NOMO-1 treated with dmso at 0.1 percent for 144 hours (cell line): ENCODE measurements around the gene SETD1B.
"Not testable (repeated sequence)": the region's sequence is repeated elsewhere in the genome, so short reads cannot be mapped to it uniquely, and the experiment has no call there.

Experiments
- DNase-seq: peaks from one replicate; lab custom pipeline; 2025; ENCODE audit not compliant: unreplicated experiment; lab: John Stamatoyannopoulos, UW

SETD1B gene

GRCh38 chr12:121779422-121779895 lies 24.4 kb upstream of the SETD1B start:
- DNase-seq: no peak

DNA sequence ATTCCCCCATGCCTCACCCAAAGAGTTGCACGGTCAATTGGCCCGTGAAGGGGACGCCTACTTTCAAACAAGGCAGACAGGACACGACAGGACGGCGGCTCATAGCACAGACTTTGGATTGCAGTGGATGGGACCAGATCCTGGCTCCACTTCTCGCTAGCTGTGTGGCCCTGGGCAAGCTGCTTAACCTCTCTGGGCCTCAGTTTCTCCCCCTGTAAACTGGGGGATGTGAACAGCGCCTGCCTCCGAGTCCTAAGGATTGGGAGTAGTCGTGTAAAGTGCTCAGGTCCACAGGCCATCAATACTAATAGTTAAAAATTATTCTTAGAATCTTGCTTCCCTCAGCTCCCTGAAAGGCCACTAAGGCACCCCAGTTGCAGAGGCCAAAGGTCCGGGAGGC lies 23.4 kb upstream of the SETD1B start:
- no peak for DNase-seq

DNA sequence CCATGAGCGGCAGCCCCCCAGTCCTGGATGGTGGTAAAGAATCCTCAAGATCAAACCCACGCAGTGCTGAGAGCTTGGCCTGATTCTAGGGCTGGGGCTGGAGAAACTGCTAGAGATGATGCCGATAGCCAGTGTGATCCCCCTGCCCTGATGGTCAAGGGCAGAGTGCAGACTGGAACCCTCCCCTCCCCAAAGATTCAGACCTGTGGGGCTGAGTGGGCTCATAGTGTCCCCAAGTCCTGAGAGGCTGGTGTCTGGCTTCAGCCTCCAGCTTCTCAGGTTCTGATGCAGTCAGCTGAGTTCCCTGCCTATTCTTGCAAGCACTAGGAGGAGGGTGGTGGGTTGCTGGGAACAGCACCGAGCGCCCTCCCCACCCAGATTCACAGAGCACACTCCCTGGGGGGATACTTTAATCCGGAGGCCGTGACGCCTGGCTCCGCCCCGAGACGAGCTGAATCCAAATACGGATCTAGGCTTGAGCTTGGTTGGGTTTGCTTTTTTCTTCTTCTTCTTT lies 22.3 kb upstream of the SETD1B start:
- DNase-seq: no peak

GRCh38 chr12:121781998-121782979 lies 21.5 kb upstream of the SETD1B start:
- no peak for DNase-seq

DNA sequence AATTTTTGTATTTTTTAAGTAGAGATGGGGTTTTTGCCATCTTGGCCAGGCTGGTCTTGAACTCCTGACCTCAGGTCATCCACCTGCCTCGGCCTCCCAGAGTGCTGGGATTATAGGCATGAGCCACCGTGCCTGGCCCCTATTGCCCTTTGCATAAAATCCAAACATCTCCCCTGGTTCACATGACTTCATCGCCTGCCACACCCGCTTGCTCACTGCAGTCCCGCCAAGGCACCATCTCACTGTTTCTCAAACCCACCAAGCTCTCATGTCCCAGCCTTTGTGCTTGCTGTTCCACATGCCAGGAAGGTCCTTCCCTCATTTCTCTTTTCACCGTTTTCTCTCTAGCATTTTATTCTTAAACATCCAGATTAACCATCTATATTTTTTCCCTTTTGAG lies 20.0 kb upstream of the SETD1B start:
- DNase-seq: no peak

- no peak for DNase-seq
Measured at GRCh38 chr12:121784460-121784859, 19.3 kb upstream of the SETD1B start.

DNA sequence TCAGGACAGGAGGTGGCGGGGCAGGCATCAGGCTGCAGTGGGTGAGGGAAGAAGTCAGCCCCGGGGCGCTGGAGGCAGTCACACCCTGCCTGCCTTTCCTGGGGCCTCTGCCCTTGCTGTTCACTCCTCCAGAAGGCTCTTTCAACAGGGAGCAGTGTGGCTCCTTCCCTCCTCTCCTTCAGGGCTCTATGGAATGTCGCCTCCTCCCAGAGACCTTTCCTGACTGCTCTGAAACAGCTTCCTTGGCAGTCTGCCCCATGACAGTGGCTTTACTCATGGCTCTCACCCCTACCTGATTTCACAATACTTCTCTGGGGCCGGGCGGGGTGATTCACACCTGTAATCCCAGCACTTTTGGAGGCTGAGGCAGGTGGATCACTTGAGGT lies 17.4 kb upstream of the SETD1B start:
- no peak for DNase-seq

DNA sequence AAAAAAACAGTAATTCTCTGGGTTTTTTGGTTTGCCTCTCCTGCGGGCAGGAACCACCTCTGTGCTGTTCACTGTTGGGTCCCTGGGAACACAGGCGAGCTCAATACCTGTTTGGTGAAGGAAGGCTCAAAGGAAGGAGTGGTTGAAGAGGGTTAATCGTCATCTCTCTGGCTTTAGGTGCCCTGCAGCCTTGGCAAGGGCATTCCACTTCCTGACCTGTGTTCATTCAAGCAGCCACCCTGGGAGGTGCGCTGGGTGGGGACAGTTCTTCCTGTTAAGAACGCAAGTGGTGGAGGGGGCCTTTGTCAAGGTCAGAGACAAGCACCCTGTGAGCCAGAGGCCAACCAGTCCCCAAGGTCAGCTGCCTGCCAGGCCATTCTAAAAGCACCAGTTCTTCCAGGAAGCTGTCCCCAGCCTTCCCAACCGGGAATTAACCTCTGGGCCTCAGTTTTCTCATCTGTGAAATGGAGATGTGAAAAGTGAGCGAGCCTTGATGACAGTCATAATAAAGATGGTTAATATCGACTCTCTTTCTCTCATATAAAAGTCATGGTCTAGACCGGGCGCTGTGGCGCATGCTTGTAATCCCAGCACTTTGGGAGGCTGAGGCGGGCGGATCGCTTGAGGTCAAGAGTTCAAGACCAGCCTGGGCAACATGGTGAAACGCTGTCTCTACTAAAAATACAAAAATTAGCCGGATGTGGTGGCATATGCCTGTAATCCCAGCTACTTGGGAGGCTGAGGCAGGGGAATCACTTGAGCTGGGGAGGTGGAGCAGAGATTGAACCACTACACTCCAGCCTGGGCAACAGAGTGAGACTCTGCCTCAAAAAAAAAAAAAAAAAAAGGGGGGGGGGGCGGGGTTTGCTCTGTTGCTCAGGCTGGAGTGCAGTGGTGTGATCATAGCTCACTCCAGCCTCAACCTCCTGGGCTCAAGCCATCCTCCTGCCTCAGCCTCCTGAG lies 16.5 kb upstream of the SETD1B start:
- DNase-seq: no peak

- no peak for DNase-seq
Measured at GRCh38 chr12:121788176-121788818, 15.5 kb upstream of the SETD1B start.

- DNase-seq: no peak
Measured at GRCh38 chr12:121789233-121789781, 14.5 kb upstream of the SETD1B start.

GRCh38 chr12:121789800-121790728 lies 13.7 kb upstream of the SETD1B start:
- DNase-seq: peak; percentile 93

DNA sequence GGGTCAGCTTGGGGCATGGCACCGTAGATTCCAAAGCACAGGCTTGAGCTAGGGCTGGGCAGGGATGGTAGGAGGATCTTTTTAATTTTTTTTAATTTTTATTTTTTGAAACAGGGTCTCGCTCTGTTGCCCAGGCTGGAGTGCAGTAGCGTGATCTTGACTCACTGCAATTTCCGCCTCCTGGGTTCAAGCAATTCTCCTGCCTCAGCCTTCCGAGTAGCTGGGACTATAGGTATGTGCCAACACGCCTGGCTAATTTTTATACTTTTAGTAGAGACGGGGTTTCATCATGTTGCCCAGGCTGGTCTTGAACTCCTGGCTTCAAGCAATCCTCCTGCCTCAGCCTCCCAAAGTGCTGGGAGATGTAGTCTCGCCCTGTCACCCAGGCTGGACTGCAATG lies 13.0 kb upstream of the SETD1B start:
- not testable (repeated sequence) for DNase-seq

- DNase-seq: no peak
Measured at GRCh38 chr12:121791671-121792551, 11.9 kb upstream of the SETD1B start.

- no peak for DNase-seq
Measured at GRCh38 chr12:121792607-121793439, 11.0 kb upstream of the SETD1B start.

GRCh38 chr12:121793440-121793837 lies 10.4 kb upstream of the SETD1B start, which contains the start of gene RHOF:
TSS of gene RHOF (minus strand) at chr12:121793688. CDS start at chr12:121793633, 55 bp downstream.
- DNase-seq: peak; percentile 26

DNA sequence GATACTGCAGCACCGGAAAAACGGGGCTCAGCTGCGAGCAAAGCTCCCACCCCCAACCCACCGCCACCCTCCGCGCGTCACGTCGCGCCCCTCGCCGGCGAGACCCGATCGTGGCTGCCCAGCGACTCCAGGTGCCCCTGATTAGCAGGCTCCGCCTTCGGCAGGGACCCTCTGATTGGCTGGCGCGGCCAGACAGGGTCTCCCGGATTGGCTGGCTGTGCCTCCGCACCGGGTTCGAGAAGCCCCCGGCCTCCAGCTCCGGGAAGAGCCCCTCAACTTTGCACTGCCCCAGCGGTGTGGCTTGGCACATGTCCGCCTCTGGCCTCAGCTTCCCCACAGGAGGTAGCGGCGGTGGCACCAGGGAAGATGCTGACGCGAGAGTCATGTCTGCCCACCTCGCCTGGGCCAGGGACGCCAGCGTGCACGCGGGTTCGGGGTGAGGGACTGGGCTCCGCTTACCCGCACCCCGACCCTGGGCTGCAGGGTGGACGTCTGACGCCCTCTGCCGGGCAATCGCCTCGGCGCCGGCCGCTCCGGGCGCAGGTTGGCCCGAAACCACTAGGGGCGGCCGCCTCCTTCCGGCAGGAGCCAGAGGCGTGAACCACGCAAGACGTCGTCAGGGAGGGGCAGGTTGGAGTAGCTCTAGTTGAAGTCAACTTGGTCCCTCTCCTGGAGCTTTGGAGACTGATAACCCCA lies 9.8 kb upstream of the SETD1B start:
- peak; percentile 93 for DNase-seq

DNA sequence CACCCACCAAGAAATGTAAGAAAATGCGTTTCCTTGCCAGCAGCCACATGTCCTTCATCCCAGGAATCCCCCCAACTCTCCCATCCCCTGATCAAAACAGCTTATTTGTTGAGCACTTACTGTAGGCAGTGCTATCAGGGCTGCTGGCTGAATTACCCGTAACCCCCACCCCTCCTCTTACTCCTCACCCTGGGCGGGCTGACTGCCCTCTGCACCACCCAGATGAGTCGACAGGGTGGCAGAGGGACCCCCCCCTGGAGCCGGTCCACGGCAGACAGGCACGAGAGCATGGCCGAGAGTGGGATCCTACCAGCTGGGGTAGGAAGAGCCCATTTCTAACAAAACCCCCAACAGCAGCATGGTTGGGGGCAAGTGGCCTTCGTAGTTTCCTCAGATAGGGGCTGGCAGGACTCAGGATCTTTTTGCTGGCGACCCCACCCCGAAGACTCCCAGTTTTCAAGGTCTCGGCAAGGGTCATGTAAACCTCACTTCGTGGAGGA lies 9.2 kb upstream of the SETD1B start:
- DNase-seq: no peak
